ENCODE data around the gene RIMS1.

The RIMS1 gene

DNA sequence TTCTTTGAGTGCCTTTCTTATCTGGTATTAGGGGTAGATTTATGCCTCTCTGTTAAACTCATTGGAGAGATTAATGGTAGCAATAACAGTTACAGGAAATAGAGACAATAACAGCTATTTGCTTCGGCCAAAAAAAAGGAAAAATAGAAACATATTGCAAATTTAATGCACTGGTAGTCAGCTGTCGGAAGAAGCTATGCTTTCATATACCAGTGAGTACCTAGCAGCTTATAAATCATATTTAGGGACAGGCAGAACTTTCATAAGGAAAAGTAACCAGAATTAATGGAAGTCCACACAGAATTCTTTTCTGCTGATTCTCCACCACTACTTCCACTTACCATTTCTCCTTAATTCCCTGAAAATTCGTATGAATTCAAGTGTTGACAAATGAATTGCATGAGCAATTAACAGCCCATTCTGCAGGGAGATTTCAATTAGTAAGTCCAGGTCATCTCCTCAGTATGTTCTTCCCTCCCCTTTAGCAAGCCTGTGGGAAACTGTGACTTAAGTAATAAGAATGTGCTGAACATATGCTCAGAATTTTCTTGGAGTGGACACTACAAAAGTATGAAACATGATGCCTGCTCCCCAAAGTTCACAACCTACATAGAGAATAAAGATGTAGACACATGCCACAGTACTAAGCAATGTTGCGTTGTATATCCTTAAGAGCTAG lies 538.8 kb downstream of the RIMS1 start:
- no peak overlapping the region for H3K4me3 ChIP-seq (ENCODE audit: low read depth, low read length)
- DNase-seq (ENCODE audit: low read depth) = peak; percentile 88

DNA sequence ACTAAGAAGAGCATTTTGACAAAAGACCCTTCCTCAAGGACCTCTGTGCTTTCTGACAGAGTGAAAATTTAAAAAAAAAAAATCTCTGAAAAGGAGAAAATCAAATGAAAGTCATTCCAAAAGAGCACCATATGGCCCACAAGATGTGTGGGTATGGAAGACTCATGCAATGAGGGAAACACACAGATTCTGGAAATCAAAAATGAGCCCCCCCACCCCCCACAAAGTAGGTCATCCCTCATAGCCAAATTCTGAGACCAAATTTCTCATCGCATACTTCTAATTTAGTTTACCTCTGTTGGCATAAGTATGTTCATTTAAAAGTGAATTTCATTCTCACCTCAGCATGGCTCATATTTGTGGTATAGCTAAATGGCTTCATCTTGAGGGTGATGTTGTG lies 554.3 kb downstream of the RIMS1 start:
- no peak overlapping the region for H3K4me3 ChIP-seq (ENCODE audit: low read depth, low read length)
- no peak for DNase-seq (ENCODE audit: low read depth)

DNA sequence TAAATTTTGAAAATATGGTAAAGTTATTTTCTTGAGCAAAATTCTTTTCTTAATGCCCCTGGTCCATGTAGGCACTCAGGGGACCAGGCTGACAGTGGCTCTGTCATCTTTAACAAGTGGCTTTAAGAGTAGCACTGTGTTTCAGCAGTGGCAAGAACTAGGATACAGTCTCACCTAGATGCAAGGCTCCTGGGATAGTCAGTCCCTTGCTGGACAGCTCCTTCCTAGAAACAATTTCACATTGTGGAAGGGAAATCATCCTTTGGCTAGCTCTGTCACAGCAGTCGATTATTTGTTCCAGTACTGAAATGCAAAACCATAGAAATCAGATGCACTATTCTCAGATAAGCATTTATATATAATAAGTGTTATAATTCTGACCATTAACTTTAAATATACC lies 560.1 kb downstream of the RIMS1 start:
- DNase-seq (ENCODE audit: low read depth) = no peak
- no peak overlapping the region for H3K4me3 ChIP-seq (ENCODE audit: low read depth, low read length)
